ENCODE data around the gene FBXO2.

FBXO2 gene

GRCh38 chr1:11654137-11654938 is at the start of gene FBXO2, which contains the start of gene FBXO44:
TSS of gene FBXO2 (minus strand) at chr1:11654429. CDS start at chr1:11654340, 89 bp downstream.
TSS of gene FBXO44 (plus strand) at chr1:11654877. CDS start at chr1:11655836, 959 bp downstream.
- no peak for DNase-seq

GRCh38 chr1:11703357-11704193 is 49.3 kb upstream of the FBXO2 start:
- no peak for DNase-seq

- DNase-seq, result no peak
These were observed 48.0 kb upstream of the FBXO2 start for GRCh38 chr1:11701981-11702803.

GRCh38 chr1:11701551-11701961 is 47.3 kb upstream of the FBXO2 start:
- no peak for DNase-seq

- DNase-seq, result peak; percentile 5
These were observed 46.6 kb upstream of the FBXO2 start for GRCh38 chr1:11700601-11701467.

GRCh38 chr1:11697893-11698210 is 43.6 kb upstream of the FBXO2 start:
- no peak for DNase-seq

GRCh38 chr1:11697188-11697892 is 43.1 kb upstream of the FBXO2 start:
- no peak for DNase-seq

GRCh38 chr1:11695861-11696260 is 41.6 kb upstream of the FBXO2 start:
- DNase-seq, result no peak

GRCh38 chr1:11693917-11694316 is 39.7 kb upstream of the FBXO2 start:
- no peak for DNase-seq

- DNase-seq, result peak; percentile 72
These were observed 38.9 kb upstream of the FBXO2 start for GRCh38 chr1:11693024-11693590.

- DNase-seq, result no peak
These were observed 37.9 kb upstream of the FBXO2 start for GRCh38 chr1:11691928-11692711.

- no peak for DNase-seq
These were observed 37.2 kb upstream of the FBXO2 start, which contains the start of gene DRAXIN for GRCh38 chr1:11691302-11691914. TSS of gene DRAXIN (plus strand) at chr1:11691710. CDS start at chr1:11706259, 14,549 bp downstream.

GRCh38 chr1:11690397-11691301 is 36.4 kb upstream of the FBXO2 start:
- no peak for DNase-seq

GRCh38 chr1:11688506-11688905 is 34.3 kb upstream of the FBXO2 start:
- DNase-seq, result no peak

GRCh38 chr1:11685210-11685752 is 31.1 kb upstream of the FBXO2 start:
- DNase-seq, result no peak

GRCh38 chr1:11684070-11684469 is 29.8 kb upstream of the FBXO2 start:
- peak; percentile 44 for DNase-seq

- DNase-seq, result no peak
These were observed 28.6 kb upstream of the FBXO2 start for GRCh38 chr1:11682799-11683198.

GRCh38 chr1:11682287-11682771 is 28.1 kb upstream of the FBXO2 start:
- DNase-seq, result peak; percentile 11
